ENCODE measurements around the gene AQP1. TPM values are rescaled to one million over a fixed set of nuclear protein-coding genes. Genes with fewer than 3 reads are reported as not detected.

The AQP1 gene
- polyA plus RNA-seq, 1 donor (not counting 4 experiments of a cell fraction or from before 2014, with no cell fraction given): 0.07 TPM

DNA sequence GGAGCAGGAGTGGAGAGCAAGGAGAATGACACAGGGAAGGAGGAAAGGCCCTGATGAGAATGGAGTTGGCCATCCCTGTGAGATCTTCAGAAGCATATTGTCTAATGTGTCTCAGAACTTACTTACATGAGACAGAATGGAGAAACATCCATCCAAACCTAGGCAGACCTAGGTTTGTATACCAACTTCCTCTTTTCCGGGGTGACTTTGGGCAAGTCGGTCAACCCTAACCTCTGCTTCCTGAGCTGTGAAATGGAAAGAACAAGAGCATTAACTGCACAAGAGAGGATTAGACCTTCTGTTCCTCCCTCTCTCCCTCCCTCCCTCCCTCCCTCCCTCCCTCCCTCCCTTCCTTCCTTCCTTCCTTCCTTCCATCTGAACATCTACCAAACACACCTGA, 56.6 kb downstream of the AQP1 start:
- TF ChIP-seq, protein P1, sequence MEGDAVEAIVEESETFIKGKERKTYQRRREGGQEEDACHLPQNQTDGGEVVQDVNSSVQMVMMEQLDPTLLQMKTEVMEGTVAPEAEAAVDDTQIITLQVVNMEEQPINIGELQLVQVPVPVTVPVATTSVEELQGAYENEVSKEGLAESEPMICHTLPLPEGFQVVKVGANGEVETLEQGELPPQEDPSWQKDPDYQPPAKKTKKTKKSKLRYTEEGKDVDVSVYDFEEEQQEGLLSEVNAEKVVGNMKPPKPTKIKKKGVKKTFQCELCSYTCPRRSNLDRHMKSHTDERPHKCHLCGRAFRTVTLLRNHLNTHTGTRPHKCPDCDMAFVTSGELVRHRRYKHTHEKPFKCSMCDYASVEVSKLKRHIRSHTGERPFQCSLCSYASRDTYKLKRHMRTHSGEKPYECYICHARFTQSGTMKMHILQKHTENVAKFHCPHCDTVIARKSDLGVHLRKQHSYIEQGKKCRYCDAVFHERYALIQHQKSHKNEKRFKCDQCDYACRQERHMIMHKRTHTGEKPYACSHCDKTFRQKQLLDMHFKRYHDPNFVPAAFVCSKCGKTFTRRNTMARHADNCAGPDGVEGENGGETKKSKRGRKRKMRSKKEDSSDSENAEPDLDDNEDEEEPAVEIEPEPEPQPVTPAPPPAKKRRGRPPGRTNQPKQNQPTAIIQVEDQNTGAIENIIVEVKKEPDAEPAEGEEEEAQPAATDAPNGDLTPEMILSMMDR (optimal IDR thresholded peaks at IDR 0.05 in 1 of 3, IDR thresholded peaks at IDR 0.05 in 1 of 3, conservative IDR thresholded peaks at IDR 0.05 in 1 of 3; ENCODE audit: extremely low read depth in 1 of 3, insufficient read depth in 2 of 3, low read length in 3 of 3): no peak
- no peak for TF ChIP-seq EZH2 (IDR thresholded peaks at IDR 0.05; ENCODE audit: low read length)
- DNase-seq (ENCODE audit: low read depth, low spot score): no peak
- dilution Hi-C loops (cut with MboI; ENCODE audit: extremely low pct_ligation_motif_present, low sequenced_read_pairs): no loop called here
- no peak for FAIRE-seq
- H3K4me2 ChIP-seq (ENCODE audit: control insufficient read depth, extremely low read depth, insufficient read depth, low read depth, low read length): no peak overlapping the region
- no peak overlapping the region for H3K27ac ChIP-seq (ENCODE audit: control insufficient read depth, insufficient read depth, low read length)
- no peak overlapping the region for H3K9ac ChIP-seq (ENCODE audit: control insufficient read depth, extremely low read depth, insufficient read depth, low read length)
- no peaks in the 10 kb centered on the region for H3K36me3 ChIP-seq (ENCODE audit: control insufficient read depth in 2 of 2, extremely low read depth in 1 of 2, insufficient read depth in 2 of 2, low read length in 2 of 2)
- no peak overlapping the region for H3K4me3 ChIP-seq (ENCODE audit: control insufficient read depth in 2 of 3, extremely low read depth in 1 of 3, insufficient read depth in 2 of 3, low read depth in 1 of 3, low read length in 3 of 3)
- H3K9me3 ChIP-seq (ENCODE audit: control insufficient read depth, low read depth, low read length): no peaks in the 10 kb centered on the region
- H4K20me1 ChIP-seq (ENCODE audit: control insufficient read depth, extremely low read depth, insufficient read depth, low read length): no peaks in the 10 kb centered on the region
- H3K79me2 ChIP-seq (ENCODE audit: control insufficient read depth, insufficient read depth, low read length): no peaks in the 10 kb centered on the region
- no peaks in the 10 kb centered on the region for H3K4me1 ChIP-seq (ENCODE audit: control insufficient read depth, extremely low read depth, insufficient read depth, low read length)
- H3K27me3 ChIP-seq (ENCODE audit: control insufficient read depth, extremely low read depth, insufficient read depth, low read length): peaks cover 24% of the 10 kb centered on the region
- no peaks in the 10 kb centered on the region for H3K9me1 ChIP-seq (ENCODE audit: control insufficient read depth, extremely low read depth, insufficient read depth, low read length)
- no peak overlapping the region for H2AFZ ChIP-seq (ENCODE audit: control insufficient read depth, low read length)

DNA sequence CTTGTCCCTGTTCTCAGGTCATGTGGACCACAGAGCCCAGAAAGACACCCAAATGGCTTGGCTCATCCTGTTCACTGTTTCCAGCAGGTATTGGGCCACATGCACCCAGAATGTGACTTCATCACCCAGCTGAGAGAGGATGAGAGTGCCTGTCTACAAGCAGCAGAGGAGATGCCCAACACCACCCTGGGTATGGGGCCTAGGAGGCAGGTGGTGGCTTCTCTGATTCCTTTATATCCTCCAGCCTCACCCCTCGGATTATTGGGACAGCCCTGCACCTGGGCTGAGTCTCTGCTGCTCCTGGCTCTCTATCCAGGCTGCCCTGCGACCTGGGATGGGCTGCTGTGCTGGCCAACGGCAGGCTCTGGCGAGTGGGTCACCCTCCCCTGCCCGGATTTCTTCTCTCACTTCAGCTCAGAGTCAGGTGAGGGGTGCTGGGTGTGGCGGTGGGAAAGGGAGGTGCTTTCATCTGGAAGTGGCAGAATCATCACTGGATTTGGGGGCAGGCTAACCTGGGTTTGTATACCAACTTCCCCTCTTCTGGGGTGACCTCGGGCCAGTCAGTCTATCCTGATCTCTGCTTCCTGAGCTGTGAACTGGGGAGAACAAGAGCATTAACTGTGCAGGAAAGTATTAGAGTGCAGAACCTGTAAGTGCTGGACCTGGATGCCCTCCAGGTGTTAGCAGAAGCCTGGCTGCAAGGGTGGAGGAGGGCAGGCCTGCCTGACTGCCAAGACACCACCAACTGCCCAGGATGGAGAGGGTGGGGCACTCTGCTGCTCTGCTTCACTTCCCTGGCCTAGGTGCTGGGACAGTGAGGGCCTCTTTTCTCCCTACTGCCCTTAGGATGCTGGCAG, 57.3 kb downstream of the AQP1 start:
- dilution Hi-C loops (cut with MboI; ENCODE audit: extremely low pct_ligation_motif_present, low sequenced_read_pairs): no loop called here
- Histone ChIP-seq H3K4me3 (ENCODE audit: control insufficient read depth in 2 of 3, extremely low read depth in 1 of 3, insufficient read depth in 2 of 3, low read depth in 1 of 3, low read length in 3 of 3) (no peak overlapping the region), H2AFZ (ENCODE audit: control insufficient read depth, low read length) (no peak overlapping the region), H3K9me1 (ENCODE audit: control insufficient read depth, extremely low read depth, insufficient read depth, low read length) (no peaks in the 10 kb centered on the region), H3K4me1 (ENCODE audit: control insufficient read depth, extremely low read depth, insufficient read depth, low read length) (no peaks in the 10 kb centered on the region), H3K79me2 (ENCODE audit: control insufficient read depth, insufficient read depth, low read length) (no peaks in the 10 kb centered on the region), H3K27me3 (ENCODE audit: control insufficient read depth, extremely low read depth, insufficient read depth, low read length) (peaks cover 26% of the 10 kb centered on the region), H3K9me3 (ENCODE audit: control insufficient read depth, low read depth, low read length) (no peaks in the 10 kb centered on the region), H3K9ac (ENCODE audit: control insufficient read depth, extremely low read depth, insufficient read depth, low read length) (no peak overlapping the region), H4K20me1 (ENCODE audit: control insufficient read depth, extremely low read depth, insufficient read depth, low read length) (no peaks in the 10 kb centered on the region), H3K36me3 (ENCODE audit: control insufficient read depth in 2 of 2, extremely low read depth in 1 of 2, insufficient read depth in 2 of 2, low read length in 2 of 2) (no peaks in the 10 kb centered on the region), H3K4me2 (ENCODE audit: control insufficient read depth, extremely low read depth, insufficient read depth, low read depth, low read length) (no peak overlapping the region), H3K27ac (ENCODE audit: control insufficient read depth, insufficient read depth, low read length) (no peak overlapping the region)
- DNase-seq (ENCODE audit: low read depth, low spot score) (no peak), FAIRE-seq (no peak)
- TF ChIP-seq, protein P1 (optimal IDR thresholded peaks at IDR 0.05 in 1 of 3, IDR thresholded peaks at IDR 0.05 in 1 of 3, conservative IDR thresholded peaks at IDR 0.05 in 1 of 3; ENCODE audit: extremely low read depth in 1 of 3, insufficient read depth in 2 of 3, low read length in 3 of 3): no peak
- no peak for TF ChIP-seq EZH2 (IDR thresholded peaks at IDR 0.05; ENCODE audit: low read length)
